GM19395 (cell line): ENCODE data around the gene CELF6.

ENCODE experiments used
- ATAC-seq: cut with Tn5 transposase; IDR thresholded peaks from one replicate; pipeline ENCODE4 v1.9.1; 2021; ENCODE audit warnings: mild to moderate bottlenecking, moderate library complexity; ENCODE audit not compliant: unreplicated experiment

The CELF6 gene

DNA sequence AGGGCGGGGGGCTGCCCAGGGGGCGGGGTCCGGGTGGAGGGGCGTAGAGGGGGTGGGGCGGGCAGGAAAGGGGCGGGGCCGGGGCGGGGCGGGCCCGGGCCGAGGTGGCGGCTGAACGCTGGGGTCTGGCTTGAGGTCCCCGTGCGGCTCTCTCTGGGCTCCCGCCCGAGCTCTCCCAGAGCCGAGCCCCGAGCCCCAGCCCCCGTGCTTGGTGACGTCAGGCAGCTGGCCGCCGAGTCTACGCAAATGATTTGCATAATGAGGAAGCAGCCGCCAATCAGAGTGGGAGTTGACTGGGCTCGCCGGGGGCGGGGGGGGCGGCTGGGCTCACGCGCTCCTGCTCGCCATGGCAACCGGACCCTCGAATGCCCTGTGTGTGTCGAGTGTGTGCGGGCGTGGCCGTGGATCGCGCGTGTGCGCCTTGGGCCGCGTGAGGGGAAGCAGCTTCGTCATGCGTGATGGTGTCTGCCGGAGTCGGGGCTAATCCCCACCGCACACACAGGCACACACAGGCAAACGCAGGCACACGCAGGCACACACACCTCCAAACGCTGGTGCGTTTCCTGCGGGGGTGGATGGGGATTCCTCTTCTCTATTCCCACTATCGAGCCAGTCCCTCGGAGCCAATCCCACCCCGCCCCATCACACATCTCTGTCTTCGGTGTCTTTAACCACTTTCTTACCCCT, at the start of gene CELF6:
CELF6 (minus strand) TSS at position 173 of the 687 bp plus-strand sequence. CDS start 283 bp downstream, outside the sequence.
- peak; percentile 70 for ATAC-seq

GRCh38 chr15:72368899-72369298, 48.9 kb upstream of the CELF6 start:
- ATAC-seq = no peak

DNA sequence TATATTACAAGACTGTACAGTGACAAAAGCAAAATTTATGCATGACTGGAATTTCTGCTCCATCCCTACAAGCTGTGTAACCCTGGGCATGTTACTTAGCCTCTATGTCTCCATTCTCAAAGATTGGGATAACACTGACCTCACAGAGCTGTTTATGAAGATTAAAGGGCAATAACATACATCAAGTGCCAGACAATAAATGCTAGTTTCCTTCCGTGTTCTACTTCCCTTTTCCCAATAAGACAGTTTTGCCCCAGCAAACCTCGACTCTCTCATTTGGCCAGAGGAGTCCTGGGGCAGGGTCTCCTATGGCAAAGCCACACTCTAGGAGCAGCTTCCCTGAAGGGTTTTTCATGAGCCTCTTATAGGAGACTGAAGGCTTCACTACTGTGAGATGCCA, 48.4 kb upstream of the CELF6 start:
- ATAC-seq = no peak

DNA sequence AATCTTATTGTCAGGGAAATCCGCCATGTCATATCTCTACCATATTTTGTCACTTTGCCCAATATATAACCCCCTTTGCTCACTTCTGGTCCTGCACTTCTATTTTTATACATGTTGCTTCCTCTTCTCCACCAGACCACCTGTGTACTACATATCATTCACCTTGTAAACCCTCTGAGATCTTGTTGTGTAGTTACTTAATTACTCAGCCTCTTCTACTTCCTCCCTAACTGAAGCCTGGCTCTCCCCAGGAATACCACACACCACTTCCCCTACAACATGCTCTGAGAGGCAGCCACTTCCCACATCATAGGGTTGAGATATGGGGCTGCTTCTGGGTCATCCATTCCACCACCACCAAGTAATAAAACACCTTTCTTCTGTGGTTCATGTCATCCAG, 45.9 kb upstream of the CELF6 start:
- ATAC-seq = peak; percentile 89

- ATAC-seq = no peak
Observed at GRCh38 chr15:72361176-72361575, 41.2 kb upstream of the CELF6 start.

DNA sequence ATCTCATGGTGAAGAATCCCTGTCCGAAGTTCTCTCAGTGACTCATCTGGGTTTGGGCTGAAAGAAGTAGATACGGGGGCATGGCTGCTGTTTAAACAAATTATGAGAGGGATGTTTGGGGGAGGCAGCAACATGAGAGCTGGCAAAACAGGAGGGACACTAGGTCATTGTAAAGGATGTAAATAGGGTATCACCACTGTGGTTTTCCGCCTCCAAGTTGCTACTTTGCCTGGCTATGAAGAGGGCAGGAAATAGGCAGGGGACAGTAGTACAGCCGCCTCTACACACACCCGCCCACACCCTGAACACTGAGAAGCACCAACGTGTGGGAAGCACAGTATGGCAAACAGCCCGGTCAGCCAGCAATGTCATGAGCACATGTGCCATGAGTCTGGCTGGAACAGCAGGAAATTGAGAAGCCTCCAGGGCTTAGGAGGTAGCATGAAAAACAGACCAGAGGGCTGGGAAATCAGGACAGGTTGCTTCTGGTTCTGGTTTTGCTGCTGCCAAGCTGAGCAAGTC, 38.8 kb upstream of the CELF6 start:
- no peak for ATAC-seq

DNA sequence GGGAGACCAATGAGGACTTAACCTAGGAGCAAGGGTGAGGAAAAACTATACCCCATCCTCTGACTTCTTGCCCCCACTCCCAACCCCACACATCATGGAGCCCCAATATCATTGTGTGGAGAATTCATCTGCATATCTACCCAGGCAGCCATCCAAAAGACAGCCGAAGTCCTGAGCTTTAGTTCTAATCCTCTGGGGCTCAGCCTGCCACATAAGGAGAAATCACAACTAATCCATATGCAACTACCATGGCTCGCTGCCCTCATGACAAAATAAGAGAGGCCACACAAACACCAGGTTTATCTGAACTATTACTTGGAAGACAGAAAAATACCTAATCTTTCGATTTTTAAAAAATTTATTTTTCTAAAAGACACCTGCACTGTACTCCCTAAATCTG, 38.2 kb upstream of the CELF6 start:
- ATAC-seq = no peak

DNA sequence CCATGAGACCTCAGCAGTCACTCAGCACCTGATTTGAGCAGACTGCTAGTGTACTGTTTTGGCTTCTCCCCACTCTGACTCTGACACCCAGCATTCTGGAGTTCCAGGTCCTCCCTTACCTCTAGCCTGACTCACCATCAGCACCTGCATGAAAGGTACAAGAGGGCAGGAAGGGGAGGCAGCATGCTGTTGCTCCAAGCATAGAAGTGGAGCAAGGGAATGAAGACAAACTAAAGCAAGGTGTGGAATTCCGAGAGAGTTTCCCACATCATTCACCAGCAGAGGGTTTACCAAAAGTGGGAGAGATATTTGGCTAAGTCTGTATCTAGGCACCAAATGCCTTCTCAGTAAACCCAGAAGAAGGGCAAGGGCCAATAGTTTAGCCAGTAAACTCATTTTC, 34.5 kb upstream of the CELF6 start:
- no peak for ATAC-seq

DNA sequence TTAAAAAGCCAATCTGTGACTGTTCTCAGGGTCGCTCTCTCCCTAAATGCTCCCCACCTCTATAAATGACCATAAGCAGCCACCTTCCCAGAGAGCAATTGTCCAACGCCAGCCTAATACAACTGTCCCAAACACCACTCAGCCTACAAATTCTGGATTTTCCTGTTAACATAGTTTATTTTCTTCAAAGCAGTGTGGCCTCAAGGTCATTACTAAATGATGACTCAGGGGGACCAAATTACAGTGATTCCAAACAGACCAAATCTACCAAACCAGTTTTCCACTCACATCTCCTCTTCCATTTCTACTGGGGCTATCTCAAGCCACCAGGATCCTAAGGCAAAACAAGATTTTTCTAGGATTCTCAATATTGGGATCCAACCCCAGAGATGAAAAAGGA, 33.3 kb upstream of the CELF6 start:
- ATAC-seq = no peak

- ATAC-seq = no peak
Observed at GRCh38 chr15:72345806-72346205, 25.8 kb upstream of the CELF6 start.

DNA sequence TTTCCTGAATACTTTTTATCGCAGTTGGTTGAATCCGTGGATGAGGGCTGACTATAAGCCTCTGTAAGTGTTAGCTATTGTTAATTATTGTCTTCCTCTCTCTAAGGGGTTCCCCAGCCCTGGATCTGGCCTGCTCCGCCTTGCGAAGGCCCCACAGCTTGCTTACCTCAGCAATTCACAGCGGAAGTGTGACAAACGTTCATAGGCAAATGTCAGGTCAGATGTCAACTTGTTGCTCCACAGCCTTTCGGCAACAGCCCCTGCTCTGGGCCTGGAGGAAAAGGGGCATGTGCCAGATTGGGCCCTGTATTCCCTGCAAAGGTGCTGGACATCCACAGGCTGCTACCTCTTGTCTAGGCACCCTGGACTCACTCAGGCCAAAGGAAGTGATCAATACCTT, 25.3 kb upstream of the CELF6 start:
- no peak for ATAC-seq

DNA sequence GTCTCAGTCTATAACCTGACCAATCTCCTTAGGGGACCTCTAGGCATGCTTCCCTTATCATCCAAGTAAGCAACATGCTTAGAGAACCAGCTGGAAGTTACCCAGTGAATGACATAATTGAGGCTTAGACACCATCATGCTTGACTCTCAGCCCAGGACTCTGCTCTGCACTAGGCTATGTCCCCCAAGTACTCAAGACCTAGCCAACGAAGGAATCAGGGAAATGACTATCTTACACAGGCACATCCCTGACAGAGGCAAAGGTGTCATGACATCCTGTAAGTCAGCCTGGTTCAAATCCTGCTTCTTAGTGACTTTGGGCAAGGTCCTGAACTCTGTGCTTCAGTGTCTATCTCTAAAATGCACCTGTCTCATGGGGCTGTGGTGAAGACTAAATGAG, 24.6 kb upstream of the CELF6 start:
- ATAC-seq = no peak

DNA sequence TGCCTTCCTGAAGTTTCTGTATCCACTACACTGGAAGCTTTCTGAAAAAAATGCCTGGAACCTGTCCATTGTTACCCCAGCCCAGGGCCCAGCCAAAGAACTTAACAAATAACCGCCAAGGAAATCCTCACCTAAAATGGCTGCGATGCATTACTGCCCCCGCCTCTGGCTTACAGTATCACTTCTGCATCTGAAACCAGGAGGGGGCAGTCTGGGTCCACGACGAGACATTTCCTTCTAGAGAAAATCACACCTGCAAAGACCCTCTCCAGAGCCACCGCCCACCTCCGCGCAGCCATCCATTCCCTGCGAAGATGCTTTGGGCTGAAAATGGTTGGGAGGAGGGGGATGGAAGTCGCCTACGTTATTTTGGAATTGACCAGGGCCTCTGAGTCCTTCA, 22.4 kb upstream of the CELF6 start:
- ATAC-seq = no peak

GRCh38 chr15:72341361-72341760, 21.4 kb upstream of the CELF6 start:
- no peak for ATAC-seq

DNA sequence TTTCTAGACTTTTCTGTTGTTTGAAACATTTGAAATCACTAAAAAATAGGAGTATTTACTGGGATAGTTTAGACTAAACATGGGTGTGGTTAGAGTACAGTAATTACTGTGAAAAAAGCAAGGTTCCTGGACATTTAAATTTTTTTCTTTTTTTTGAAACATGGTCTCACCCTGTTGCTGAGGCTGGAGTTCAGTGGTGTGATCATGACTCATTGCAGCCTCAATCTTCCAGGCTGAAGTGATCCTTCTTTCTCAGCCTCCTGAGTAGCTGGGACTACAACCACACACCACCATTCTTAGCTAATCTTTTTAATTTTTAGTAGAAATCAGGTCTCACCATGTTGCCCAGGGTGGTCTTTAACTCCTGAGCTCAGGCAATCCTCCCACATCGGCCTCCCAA, 20.4 kb upstream of the CELF6 start:
- ATAC-seq = no peak

GRCh38 chr15:72339777-72340177, 19.8 kb upstream of the CELF6 start:
- no peak for ATAC-seq

GRCh38 chr15:72338617-72339321, 18.8 kb upstream of the CELF6 start:
- no peak for ATAC-seq

- ATAC-seq = no peak
Observed at GRCh38 chr15:72338148-72338547, 18.2 kb upstream of the CELF6 start.

GRCh38 chr15:72334842-72335241, 14.9 kb upstream of the CELF6 start:
- ATAC-seq = no peak

- ATAC-seq = no peak
Observed at GRCh38 chr15:72331021-72331420, 11.1 kb upstream of the CELF6 start.

- no peak for ATAC-seq
Observed at GRCh38 chr15:72323752-72324151, 3.8 kb upstream of the CELF6 start.

DNA sequence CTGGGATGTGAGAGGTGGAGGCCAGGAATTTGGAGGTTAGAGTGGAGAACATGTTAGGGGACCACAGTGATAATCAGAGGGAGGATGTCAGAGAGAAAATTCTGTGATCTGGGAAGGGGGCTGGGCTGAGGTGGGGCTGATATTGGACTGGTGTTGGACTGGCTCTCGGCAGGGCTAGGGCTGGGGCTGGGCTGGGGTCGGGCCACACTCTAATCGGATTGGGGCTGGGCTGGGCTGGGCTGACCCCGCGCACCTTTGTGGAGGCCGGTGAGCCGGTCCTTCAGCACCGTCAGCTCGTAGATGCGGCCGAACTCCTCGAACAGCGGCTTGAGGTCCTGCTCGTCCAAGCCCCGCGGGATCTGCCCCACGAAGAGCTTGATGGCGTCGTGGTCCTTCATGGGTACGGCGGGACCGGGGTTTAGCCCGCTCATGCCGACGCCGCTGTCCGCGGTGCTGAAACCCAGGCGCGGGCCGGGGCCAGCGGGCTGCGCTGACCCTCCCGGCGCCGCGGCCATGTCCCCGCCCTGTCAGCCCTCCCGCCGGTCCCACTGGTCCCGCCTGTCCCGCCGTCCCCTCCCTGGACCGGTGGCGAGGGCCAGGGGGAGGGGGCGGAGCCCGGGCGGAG, 485 bp downstream of the CELF6 start:
- ATAC-seq = peak; percentile 36
